Renal cortical epithelial cell (primary cell): ENCODE results near the gene SLC22A17. TPM values are rescaled to one million over a fixed set of nuclear protein-coding genes. Genes with fewer than 3 reads are reported as not detected.

ENCODE experiments used
- DNase-seq: peaks from one replicate; pipeline ENCODE4 v3.0.0-alpha.2; 2011; ENCODE audit warnings: low read depth
- total RNA-seq: library from RNA; depleted of rRNA; stranded (reverse); fragments of >200 nt; gene quantifications from 2 replicates; pipeline ENCODE4 v1.2.3, GENCODE V29; 2014

SLC22A17 gene
- total RNA-seq, 1 donor from 2014 or later: 33.0 TPM

GRCh38 chr14:23361763-23362162, 9.1 kb upstream of the SLC22A17 start:
- no peak for DNase-seq

GRCh38 chr14:23361320-23361719, 8.6 kb upstream of the SLC22A17 start:
- DNase-seq: peak; percentile 60

- no peak for DNase-seq
These were observed 7.8 kb upstream of the SLC22A17 start for GRCh38 chr14:23360496-23360895.

- no peak for DNase-seq
These were observed 7.2 kb upstream of the SLC22A17 start for GRCh38 chr14:23359722-23360447.

GRCh38 chr14:23359167-23359626, 6.5 kb upstream of the SLC22A17 start:
- DNase-seq: no peak

- no peak for DNase-seq
These were observed 6.0 kb upstream of the SLC22A17 start for GRCh38 chr14:23358553-23359166.

GRCh38 chr14:23358042-23358441, 5.4 kb upstream of the SLC22A17 start:
- no peak for DNase-seq

- DNase-seq: no peak
These were observed 4.6 kb upstream of the SLC22A17 start for GRCh38 chr14:23357261-23357660.

GRCh38 chr14:23356662-23357061, 4.0 kb upstream of the SLC22A17 start:
- DNase-seq: no peak

GRCh38 chr14:23355871-23356435, 3.3 kb upstream of the SLC22A17 start:
- no peak for DNase-seq

- DNase-seq: no peak
These were observed 2.3 kb upstream of the SLC22A17 start for GRCh38 chr14:23354990-23355389.

GRCh38 chr14:23353433-23353780, 720 bp upstream of the SLC22A17 start:
- DNase-seq: no peak

GRCh38 chr14:23351681-23352505, 794 bp downstream of the SLC22A17 start:
- no peak for DNase-seq

- DNase-seq: no peak
These were observed 3.4 kb downstream of the SLC22A17 start for GRCh38 chr14:23349156-23349845.

- no peak for DNase-seq
These were observed 4.4 kb downstream of the SLC22A17 start for GRCh38 chr14:23348297-23348655.

- no peak for DNase-seq
These were observed 5.0 kb downstream of the SLC22A17 start for GRCh38 chr14:23347406-23348296.

GRCh38 chr14:23346693-23347405, 5.8 kb downstream of the SLC22A17 start:
- DNase-seq: no peak

GRCh38 chr14:23345987-23346692, 6.5 kb downstream of the SLC22A17 start:
- no peak for DNase-seq

- DNase-seq: no peak
These were observed 8.2 kb downstream of the SLC22A17 start for GRCh38 chr14:23344481-23344880.
